Neural cell (in vitro differentiated cells): Measurements from ENCODE around the gene IGFBP4. TPM values are rescaled to one million over a fixed set of nuclear protein-coding genes. Genes with fewer than 3 reads are reported as not detected.

ENCODE experiments used
- H2AFZ ChIP-seq: fragments of 200-600, 300-800 bp; sonication (generic), shearing (Covaris generic); 2 replicates; pipeline ENCODE4 v1.6.0; 2014; ENCODE audit warnings: low read depth, mild to moderate bottlenecking, antibody characterized with exemption, low read length, moderate library complexity
- H3F3A ChIP-seq: fragments of 200-600 bp; shearing (Covaris generic); 2 replicates; pipeline ENCODE4 v1.6.1; 2016; ENCODE audit warnings: mild to moderate bottlenecking, moderate library complexity, mixed read lengths, antibody characterized with exemption, low read length; ENCODE audit not compliant: insufficient read depth, poor library complexity, severe bottlenecking
- H3K27ac ChIP-seq: fragments of 200-600, 300-800 bp; sonication (generic), shearing (Covaris generic); 2 replicates; pipeline ENCODE4 v1.5.1; 2014; ENCODE audit warnings: mild to moderate bottlenecking, low read length, moderate library complexity
- H3K27me3 ChIP-seq: fragments of 300-800, 200-600 bp; sonication (generic), shearing (Covaris generic); 2 replicates; pipeline ENCODE4 v1.6.0; 2014; ENCODE audit warnings: mild to moderate bottlenecking, low read depth, low read length, moderate library complexity; ENCODE audit not compliant: insufficient read depth
- H3K36me3 ChIP-seq: fragments of 300-800, 200-600 bp; sonication (generic), shearing (Covaris generic); 2 replicates; pipeline ENCODE4 v1.5.1; 2014; ENCODE audit warnings: mild to moderate bottlenecking, antibody characterized with exemption, low read length, moderate library complexity; ENCODE audit not compliant: insufficient read depth
- H3K4me2 ChIP-seq: fragments of 300-800, 200-600 bp; sonication (generic), shearing (Covaris generic); 2 replicates; pipeline ENCODE4 v1.6.0; 2014; ENCODE audit warnings: mild to moderate bottlenecking, low read length
- H3K4me3 ChIP-seq: fragments of 300-800, 200-600 bp; sonication (generic), shearing (Covaris generic); 2 replicates; pipeline ENCODE4 v1.5.1; 2014; ENCODE audit warnings: mild to moderate bottlenecking, low read length, moderate library complexity
- H3K79me2 ChIP-seq: fragments of 200-600 bp; shearing (Covaris generic); replicated peaks from 2 replicates; pipeline ENCODE4 v1.6.0; 2014; ENCODE audit warnings: mild to moderate bottlenecking, low read length, moderate library complexity; ENCODE audit not compliant: insufficient read depth
- H3K9ac ChIP-seq: fragments of 300-800, 200-600 bp; sonication (generic), shearing (Covaris generic); 2 replicates; pipeline ENCODE4 v1.6.1; 2016; ENCODE audit warnings: mild to moderate bottlenecking, low read length, mixed read lengths
- H3K9me2 ChIP-seq: fragments of 200-600 bp; shearing (Covaris generic); 2 replicates; pipeline ENCODE4 v1.6.1; 2016; ENCODE audit warnings: mild to moderate bottlenecking, low read length, mixed read lengths; ENCODE audit not compliant: insufficient read depth
- H3K9me3 ChIP-seq: fragments of 200-600, 300-800 bp; sonication (generic), shearing (Covaris generic); 2 replicates; pipeline ENCODE4 v1.6.1; 2016; ENCODE audit warnings: mild to moderate bottlenecking, mixed run types, low read length, moderate library complexity, mixed read lengths
- H4K20me1 ChIP-seq: fragments of 200-600 bp; shearing (Covaris generic); 2 replicates; pipeline ENCODE4 v1.6.1; 2016; ENCODE audit warnings: mild to moderate bottlenecking, mixed run types; ENCODE audit not compliant: insufficient read depth
- EP300 ChIP-seq: fragments of 450-650 bp; conservative IDR thresholded peaks from 2 replicates; pipeline ENCODE4 v1.6.1; 2014; ENCODE audit warnings: antibody characterized with exemption, mild to moderate bottlenecking, moderate library complexity; ENCODE audit not compliant: poor library complexity, severe bottlenecking
- EZH2 ChIP-seq: fragments of 200-600, 300-800 bp; shearing (Covaris generic), sonication (generic); IDR thresholded peaks from 2 replicates; pipeline ENCODE4 v1.6.1; 2014; ENCODE audit warnings: antibody characterized with exemption, low read length, borderline replicate concordance, mild to moderate bottlenecking; ENCODE audit not compliant: insufficient read depth, poor library complexity, severe bottlenecking
- MXI1 ChIP-seq: fragments of 450-650 bp; conservative IDR thresholded peaks from 2 replicates; pipeline ENCODE4 v1.6.1; 2014; ENCODE audit warnings: antibody characterized with exemption, mild to moderate bottlenecking; ENCODE audit not compliant: poor library complexity, severe bottlenecking
- POLR2AphosphoS5 ChIP-seq: IDR thresholded peaks from 2 replicates; pipeline ENCODE4 v1.6.1; 2012
- RAD21 ChIP-seq: fragments of 450-650 bp; conservative IDR thresholded peaks from 2 replicates; pipeline ENCODE4 v1.6.1; 2014; ENCODE audit warnings: antibody characterized with exemption, mild to moderate bottlenecking, moderate library complexity
- SMC3 ChIP-seq: fragments of 450-650 bp; conservative IDR thresholded peaks from 2 replicates; pipeline ENCODE4 v1.6.1; 2014; ENCODE audit warnings: antibody characterized with exemption, mild to moderate bottlenecking, moderate library complexity; ENCODE audit not compliant: poor library complexity
- TAF1 ChIP-seq: IDR thresholded peaks from 2 replicates; pipeline ENCODE4 v1.6.1; 2012; ENCODE audit warnings: low read depth
- polyA plus RNA-seq: library from polyadenylated mRNA; depleted of rRNA; stranded (reverse); fragments of >200 nt; gene quantifications from 2 replicates; pipeline ENCODE4 v1.2.3, GENCODE V29; 2014
- TF ChIP-seq, protein P1 (sequence below): IDR thresholded peaks from 2 replicates; pipeline ENCODE4 v1.6.1; 2012; ENCODE audit warnings: borderline replicate concordance
- TF ChIP-seq, protein P2 (sequence below): fragments of 450-650 bp; IDR thresholded peaks from 2 replicates; pipeline ENCODE4 v1.5.1; 2014; ENCODE audit warnings: antibody characterized with exemption, mild to moderate bottlenecking, moderate library complexity; ENCODE audit not compliant: poor library complexity, severe bottlenecking

IGFBP4 gene
- polyA plus RNA-seq, 1 donor from 2014 or later = 1.3 TPM

DNA sequence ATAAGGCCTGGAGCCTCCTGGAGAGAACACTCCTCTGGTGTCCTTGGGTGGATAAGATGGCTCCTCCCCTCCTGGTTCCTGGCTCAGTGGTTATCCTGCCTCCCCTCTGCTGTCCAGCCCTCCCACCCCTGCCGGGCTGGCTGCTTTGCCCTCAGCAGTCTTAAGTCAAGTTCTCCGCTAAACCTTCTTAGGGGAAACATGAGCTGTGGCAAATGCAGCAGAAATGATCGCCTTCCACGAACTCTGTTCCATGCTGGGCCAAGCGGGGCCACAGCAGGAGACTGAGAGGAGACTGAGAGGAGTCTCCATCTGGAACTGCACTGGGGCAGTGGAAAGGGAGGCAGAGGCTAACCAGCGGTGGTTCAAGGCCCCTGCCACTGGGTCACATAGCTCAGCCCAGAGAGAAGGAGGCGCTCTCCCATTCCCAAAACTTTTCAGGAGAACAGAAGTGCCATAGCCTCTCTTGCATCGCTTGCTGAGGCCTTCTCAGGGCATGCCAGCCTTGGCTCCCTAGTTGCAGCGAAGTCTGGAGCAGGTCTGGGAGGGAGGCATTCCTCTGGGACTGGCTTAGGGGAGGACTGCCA lies 31.3 kb downstream of the IGFBP4 start:
- H3K27ac ChIP-seq = no peak overlapping the region
- no peaks in the 10 kb centered on the region for H3K79me2 ChIP-seq
- no peak overlapping the region for H3K9ac ChIP-seq
- H3K9me3 ChIP-seq = peaks cover 3% of the 10 kb centered on the region
- H3K4me2 ChIP-seq = no peak overlapping the region
- no peaks in the 10 kb centered on the region for H4K20me1 ChIP-seq
- H3K27me3 ChIP-seq = no peaks in the 10 kb centered on the region
- TF ChIP-seq, protein P1, sequence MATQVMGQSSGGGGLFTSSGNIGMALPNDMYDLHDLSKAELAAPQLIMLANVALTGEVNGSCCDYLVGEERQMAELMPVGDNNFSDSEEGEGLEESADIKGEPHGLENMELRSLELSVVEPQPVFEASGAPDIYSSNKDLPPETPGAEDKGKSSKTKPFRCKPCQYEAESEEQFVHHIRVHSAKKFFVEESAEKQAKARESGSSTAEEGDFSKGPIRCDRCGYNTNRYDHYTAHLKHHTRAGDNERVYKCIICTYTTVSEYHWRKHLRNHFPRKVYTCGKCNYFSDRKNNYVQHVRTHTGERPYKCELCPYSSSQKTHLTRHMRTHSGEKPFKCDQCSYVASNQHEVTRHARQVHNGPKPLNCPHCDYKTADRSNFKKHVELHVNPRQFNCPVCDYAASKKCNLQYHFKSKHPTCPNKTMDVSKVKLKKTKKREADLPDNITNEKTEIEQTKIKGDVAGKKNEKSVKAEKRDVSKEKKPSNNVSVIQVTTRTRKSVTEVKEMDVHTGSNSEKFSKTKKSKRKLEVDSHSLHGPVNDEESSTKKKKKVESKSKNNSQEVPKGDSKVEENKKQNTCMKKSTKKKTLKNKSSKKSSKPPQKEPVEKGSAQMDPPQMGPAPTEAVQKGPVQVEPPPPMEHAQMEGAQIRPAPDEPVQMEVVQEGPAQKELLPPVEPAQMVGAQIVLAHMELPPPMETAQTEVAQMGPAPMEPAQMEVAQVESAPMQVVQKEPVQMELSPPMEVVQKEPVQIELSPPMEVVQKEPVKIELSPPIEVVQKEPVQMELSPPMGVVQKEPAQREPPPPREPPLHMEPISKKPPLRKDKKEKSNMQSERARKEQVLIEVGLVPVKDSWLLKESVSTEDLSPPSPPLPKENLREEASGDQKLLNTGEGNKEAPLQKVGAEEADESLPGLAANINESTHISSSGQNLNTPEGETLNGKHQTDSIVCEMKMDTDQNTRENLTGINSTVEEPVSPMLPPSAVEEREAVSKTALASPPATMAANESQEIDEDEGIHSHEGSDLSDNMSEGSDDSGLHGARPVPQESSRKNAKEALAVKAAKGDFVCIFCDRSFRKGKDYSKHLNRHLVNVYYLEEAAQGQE = no peak
- no peak for TF ChIP-seq TAF1
- no peak for TF ChIP-seq POLR2AphosphoS5
- TF ChIP-seq SMC3 = no peak
- TF ChIP-seq EP300 = no peak
- TF ChIP-seq MXI1 = no peak
- TF ChIP-seq EZH2 = no peak
- TF ChIP-seq RAD21 = no peak
- TF ChIP-seq, protein P2, sequence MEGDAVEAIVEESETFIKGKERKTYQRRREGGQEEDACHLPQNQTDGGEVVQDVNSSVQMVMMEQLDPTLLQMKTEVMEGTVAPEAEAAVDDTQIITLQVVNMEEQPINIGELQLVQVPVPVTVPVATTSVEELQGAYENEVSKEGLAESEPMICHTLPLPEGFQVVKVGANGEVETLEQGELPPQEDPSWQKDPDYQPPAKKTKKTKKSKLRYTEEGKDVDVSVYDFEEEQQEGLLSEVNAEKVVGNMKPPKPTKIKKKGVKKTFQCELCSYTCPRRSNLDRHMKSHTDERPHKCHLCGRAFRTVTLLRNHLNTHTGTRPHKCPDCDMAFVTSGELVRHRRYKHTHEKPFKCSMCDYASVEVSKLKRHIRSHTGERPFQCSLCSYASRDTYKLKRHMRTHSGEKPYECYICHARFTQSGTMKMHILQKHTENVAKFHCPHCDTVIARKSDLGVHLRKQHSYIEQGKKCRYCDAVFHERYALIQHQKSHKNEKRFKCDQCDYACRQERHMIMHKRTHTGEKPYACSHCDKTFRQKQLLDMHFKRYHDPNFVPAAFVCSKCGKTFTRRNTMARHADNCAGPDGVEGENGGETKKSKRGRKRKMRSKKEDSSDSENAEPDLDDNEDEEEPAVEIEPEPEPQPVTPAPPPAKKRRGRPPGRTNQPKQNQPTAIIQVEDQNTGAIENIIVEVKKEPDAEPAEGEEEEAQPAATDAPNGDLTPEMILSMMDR = no peak
- H3F3A ChIP-seq = no peaks in the 10 kb centered on the region
- H3K36me3 ChIP-seq = no peaks in the 10 kb centered on the region
- H3K9me2 ChIP-seq = no peaks in the 10 kb centered on the region
- no peak overlapping the region for H3K4me3 ChIP-seq
- no peak overlapping the region for H2AFZ ChIP-seq

DNA sequence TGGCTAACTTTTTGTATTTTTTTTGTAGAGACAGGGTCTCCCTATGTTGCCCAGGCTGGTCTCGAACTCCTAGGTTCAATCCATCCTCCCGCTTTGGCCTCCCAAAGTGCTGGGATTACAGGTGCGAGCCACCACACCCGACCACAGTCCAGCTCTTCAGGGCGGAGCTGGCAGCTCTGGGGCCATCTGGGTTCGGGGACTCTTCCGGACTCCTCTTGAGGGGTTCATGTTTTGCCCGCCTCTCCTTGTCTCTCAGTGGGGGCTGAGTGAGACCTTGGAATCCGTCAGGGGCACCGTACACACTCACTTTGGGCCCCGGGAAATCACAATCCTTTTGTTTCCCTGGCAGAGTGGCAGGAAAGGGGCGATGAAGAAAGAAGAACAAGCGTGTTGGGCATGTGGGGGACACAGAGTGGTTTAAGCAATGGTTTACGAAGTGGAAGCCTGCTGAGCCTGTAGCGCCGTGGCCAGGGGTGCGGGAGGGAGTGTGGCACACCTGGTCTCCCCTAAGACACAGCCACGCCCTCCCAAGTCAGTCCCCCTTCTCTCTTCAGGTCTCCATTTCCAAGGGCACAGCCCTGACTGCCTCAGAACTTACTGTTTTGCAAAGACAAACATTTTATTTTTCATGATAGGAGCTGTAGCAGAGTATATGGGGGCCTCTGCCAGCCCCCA lies 32.1 kb downstream of the IGFBP4 start:
- TF ChIP-seq EZH2 (no peak), EP300 (no peak), SMC3 (no peak), MXI1 (no peak), RAD21 (no peak), TAF1 (no peak), POLR2AphosphoS5 (no peak)
- TF ChIP-seq, protein P2 = no peak
- TF ChIP-seq, protein P1 = no peak
- Histone ChIP-seq H3K36me3 (no peaks in the 10 kb centered on the region), H3K4me3 (no peak overlapping the region), H2AFZ (no peak overlapping the region), H3K79me2 (no peaks in the 10 kb centered on the region), H3K27me3 (no peaks in the 10 kb centered on the region), H4K20me1 (no peaks in the 10 kb centered on the region), H3F3A (no peaks in the 10 kb centered on the region), H3K27ac (no peak overlapping the region), H3K9me3 (peaks cover 3% of the 10 kb centered on the region), H3K9ac (no peak overlapping the region), H3K4me2 (no peak overlapping the region), H3K9me2 (no peaks in the 10 kb centered on the region)
